ENCODE data around the gene EFNA5.

EFNA5 gene

DNA sequence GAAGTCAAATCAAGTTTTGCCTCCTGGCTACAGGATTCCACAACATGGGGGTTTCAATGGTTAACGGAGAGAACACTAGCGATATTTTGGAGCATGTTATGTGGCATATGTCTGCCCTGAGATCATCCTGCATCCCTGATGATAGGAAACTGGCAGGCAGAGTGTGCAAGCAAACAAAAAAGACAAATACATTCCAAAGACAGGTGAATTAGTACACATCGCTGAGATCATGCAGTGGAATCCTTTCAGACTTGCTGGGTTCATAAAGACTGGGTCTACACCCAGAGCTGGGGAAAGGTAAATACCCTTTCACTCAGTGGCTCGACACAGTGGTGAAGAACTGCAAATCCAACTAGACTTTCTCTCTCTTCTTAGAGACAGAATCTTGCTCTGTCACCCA is 286.5 kb downstream of the EFNA5 start:
- no peak for DNase-seq

DNA sequence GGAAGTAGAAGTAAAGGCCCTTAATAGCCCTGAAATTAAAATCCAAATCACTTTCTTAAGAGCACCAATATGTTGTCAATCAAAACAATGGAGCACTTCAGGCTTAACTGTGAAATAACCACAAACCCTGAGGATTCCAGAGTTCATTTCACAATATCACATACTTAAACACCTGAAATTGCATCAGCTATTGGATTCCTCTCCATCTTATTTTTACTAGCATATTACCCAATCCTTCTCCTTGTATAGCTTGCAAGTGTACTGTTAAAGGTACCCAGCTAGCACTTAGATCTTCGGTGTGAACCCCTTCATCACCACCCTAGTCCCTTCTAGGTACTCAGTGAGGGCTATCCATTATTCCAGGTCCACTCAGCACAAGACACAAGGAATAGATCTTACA is 287.3 kb downstream of the EFNA5 start:
- DNase-seq, result no peak

GRCh38 chr5:107381189-107381856 is 289.4 kb downstream of the EFNA5 start:
- no peak for DNase-seq

GRCh38 chr5:107380654-107381053 is 290.1 kb downstream of the EFNA5 start:
- DNase-seq, result no peak

DNA sequence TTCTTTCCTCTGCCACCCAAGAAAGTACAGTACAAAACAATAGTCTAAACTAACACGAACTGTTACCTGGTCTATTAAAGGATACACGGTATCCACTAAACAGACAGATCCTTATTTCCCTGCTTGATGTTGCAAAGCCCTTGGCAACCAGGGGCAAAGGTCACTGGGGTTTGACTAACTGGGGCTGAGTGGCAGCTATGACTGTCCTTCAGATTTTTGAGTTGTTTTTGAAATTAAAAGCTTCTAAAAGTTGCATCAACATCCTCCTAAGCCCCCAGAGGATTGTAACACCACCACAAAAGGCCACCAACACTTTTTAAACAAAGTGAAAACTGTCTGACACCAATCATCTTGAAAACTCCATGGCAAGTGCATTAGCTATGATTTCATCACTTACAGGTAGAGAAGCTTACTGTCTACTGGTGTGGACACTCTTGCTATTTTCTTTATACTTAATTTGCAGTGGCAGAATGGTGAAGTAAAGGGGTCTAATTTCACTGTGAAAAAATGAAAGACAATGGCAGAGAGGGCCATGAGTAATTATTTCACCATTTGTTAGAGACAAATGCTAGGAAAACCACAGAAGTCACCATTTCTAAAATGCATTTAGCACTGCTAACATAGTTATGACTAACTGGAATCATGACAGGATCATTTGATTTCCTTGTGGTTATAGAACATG is 292.4 kb downstream of the EFNA5 start:
- DNase-seq, result no peak

DNA sequence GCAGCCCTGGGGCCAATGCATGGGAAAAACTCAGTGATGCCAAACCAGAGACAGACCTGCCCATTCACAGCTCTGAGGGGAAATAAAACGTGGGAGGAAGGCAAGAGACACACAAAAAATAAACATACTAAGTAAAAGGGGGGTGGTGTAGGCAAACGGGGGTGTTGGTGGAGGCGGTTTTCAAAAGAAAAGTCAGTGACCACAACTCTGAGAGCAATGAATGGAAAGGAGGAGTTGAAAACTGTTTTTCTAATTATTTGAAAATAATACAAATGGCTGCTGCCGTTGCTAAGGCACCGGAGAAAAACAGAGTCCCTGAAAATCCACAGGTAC is 293.5 kb downstream of the EFNA5 start:
- DNase-seq, result no peak

DNA sequence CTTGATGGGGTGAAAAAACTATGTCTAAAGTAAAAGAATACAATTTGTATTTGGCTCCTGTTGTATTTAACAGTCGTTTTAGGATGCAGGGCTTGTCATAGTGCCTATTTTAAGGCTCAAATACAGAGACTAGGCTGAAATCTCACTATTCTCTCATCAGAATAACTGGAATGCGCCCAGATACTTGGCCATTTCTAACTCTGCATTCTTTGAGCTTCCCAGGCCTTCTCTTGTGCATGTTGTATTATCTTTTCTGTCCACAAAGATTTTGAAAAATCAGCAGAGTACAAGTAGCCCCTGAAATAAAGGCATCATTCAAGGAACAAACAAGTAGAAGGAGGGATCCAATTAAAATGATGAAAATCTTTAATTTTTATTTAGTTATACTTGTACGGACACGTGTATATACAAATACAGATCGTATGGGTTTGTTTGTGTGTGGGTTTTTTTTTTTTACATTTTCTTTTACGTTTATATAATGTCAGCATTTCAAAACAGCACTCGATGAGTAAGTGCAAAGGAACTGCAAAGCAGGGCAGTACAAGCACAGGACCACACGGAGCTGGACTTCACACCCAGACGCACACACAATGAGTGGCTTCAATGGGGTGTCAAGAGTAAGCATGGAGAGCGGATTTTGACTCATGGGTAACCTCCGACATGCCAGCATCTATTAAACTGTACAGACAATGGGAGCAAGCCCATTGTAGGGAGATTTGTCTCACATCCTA is 294.0 kb downstream of the EFNA5 start:
- DNase-seq, result no peak

- no peak for DNase-seq
Measured at GRCh38 chr5:107373549-107374263, 297.0 kb downstream of the EFNA5 start.

GRCh38 chr5:107372723-107373450 is 297.9 kb downstream of the EFNA5 start:
- no peak for DNase-seq

- DNase-seq, result no peak
Measured at GRCh38 chr5:107370396-107370968, 300.3 kb downstream of the EFNA5 start.

DNA sequence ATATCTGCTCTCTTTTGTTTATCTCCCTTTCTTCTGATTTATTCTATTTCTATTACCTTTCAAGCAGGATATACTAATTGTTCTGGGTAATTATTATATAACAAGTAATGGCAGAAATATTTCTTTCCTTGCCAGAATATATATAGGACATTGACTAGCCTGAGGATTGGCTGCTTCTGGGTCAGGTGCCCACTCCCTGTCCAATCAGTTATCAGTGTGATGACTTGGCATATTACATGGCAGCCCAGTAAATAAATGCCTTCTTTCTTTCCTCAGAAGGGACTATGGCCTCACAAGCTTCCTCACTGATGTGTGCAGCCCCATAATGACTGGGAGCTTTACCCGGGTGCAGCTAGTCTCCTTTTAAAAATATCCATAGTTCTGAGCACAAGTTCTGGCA is 301.1 kb downstream of the EFNA5 start:
- DNase-seq, result no peak

DNA sequence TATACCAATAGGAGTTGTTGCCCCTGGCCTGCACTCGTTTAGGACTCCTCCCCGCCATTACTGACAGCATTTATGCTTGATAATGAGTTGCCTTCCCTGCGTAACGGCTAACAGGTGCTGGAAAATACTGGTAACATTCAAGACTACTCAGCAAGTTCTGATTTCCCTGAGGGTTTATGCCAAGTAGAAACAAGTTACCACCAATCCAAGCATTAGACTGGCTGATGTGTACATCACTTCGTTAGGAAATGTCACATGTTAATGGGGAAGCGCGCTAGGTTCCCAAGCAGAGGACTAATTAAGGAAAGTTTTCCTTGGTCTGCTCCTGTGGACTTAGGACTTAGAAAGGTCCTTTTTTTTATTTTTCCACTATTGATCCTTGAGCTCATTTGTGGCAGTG is 302.1 kb downstream of the EFNA5 start:
- no peak for DNase-seq

GRCh38 chr5:107367939-107368338 is 302.8 kb downstream of the EFNA5 start:
- no peak for DNase-seq

GRCh38 chr5:107367480-107367879 is 303.3 kb downstream of the EFNA5 start:
- DNase-seq, result no peak

- DNase-seq, result peak in 1 of 2 donors; percentile 54
Measured at GRCh38 chr5:107365320-107366109, 305.2 kb downstream of the EFNA5 start.

GRCh38 chr5:107364443-107365319 is 306.1 kb downstream of the EFNA5 start:
- DNase-seq, result no peak

DNA sequence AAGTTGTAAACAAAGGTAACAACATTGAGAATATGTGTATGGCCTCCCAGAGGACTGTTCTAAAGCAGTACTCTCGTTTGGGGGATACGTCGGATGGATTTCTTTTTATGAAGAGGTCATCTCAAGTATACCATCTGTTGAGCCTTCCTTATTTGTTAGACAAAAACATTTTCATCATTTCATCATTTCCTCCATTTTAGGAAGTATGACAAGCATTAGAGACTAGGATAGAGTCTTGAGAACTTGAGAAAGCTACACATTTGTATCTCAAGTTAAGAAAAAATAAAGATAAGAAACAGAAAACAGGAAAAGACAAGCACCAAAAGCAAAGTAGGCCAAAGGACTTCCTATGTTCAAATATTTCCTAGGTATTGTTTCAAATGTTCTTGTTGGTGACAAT is 307.0 kb downstream of the EFNA5 start:
- no peak for DNase-seq

DNA sequence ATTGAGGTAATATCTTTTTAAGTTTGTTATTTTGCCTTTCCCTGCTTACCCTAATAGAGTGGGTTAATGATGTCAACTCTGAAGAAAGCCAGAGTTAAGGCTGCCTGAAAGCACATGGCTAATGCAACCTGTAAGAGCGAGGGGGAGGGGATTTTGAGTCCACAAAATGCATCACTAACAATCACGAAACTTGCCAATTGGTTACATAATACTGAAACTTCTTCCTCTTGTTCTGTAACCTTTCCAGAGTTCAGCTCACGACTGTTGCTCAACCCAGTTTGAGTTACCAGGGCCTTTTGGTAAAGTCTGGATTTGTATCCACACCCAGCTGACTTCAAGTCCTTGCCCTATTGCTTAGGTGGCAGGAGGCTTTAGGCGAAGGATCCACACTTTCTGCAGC is 308.8 kb downstream of the EFNA5 start:
- DNase-seq, result no peak

GRCh38 chr5:107359916-107360234 is 310.9 kb downstream of the EFNA5 start:
- no peak for DNase-seq

DNA sequence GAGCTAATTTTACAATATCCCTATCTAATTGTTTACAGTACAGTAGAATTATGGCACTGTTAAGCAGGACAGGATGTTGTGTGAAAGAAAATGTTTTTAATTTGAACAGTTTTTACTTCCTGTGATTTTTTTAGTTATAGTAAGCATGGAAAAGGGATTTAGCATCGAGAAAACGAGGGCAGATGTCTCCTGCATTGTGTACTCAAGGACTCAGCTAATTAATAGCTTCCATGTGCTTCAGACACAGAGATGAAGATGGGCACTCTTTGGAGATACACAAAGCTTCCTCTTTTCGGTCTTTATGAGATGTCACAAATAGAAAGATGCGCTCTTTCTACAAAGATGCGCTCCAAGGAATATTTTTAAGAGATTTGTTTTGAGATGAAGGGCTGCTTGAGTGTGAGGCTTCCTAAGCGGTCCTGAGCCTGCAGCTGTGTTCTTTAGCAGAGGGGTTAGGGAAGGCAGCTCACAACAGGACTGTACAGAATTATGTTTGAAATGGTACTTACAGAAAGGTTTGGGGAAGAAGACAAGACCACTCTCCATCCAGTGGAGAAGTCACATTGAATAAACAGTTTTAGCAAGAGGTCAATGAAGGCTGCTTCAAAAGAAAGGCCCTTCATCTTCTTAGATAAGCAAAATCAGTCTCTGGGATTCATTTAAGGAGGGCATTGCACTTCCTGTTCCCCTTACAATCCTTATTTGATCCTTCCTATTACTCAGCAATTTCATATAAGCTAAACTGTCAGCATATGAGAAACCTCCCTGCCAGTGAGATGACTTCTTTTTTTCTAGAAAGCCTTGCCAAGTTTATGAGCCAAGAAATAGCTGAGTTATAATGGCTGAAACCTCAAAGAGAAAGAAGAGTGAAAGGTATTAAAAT is 311.5 kb downstream of the EFNA5 start:
- DNase-seq, result peak in 1 of 2 donors; percentile 15
